Neural cell (in vitro differentiated cells): ENCODE measurements around the gene LSAMP. TPM values are rescaled to one million over a fixed set of nuclear protein-coding genes. Genes with fewer than 3 reads are reported as not detected.

Source experiments
- H2AFZ ChIP-seq: fragments of 200-600, 300-800 bp; sonication (generic), shearing (Covaris generic); 2 replicates; pipeline ENCODE4 v1.6.0; 2014; ENCODE audit warnings: low read depth, mild to moderate bottlenecking, antibody characterized with exemption, low read length, moderate library complexity
- H3F3A ChIP-seq: fragments of 200-600 bp; shearing (Covaris generic); 2 replicates; pipeline ENCODE4 v1.6.1; 2016; ENCODE audit warnings: mild to moderate bottlenecking, moderate library complexity, mixed read lengths, antibody characterized with exemption, low read length; ENCODE audit not compliant: insufficient read depth, poor library complexity, severe bottlenecking
- H3K27ac ChIP-seq: fragments of 200-600, 300-800 bp; sonication (generic), shearing (Covaris generic); 2 replicates; pipeline ENCODE4 v1.5.1; 2014; ENCODE audit warnings: mild to moderate bottlenecking, low read length, moderate library complexity
- H3K27me3 ChIP-seq: fragments of 300-800, 200-600 bp; sonication (generic), shearing (Covaris generic); 2 replicates; pipeline ENCODE4 v1.6.0; 2014; ENCODE audit warnings: mild to moderate bottlenecking, low read depth, low read length, moderate library complexity; ENCODE audit not compliant: insufficient read depth
- H3K36me3 ChIP-seq: fragments of 300-800, 200-600 bp; sonication (generic), shearing (Covaris generic); 2 replicates; pipeline ENCODE4 v1.5.1; 2014; ENCODE audit warnings: mild to moderate bottlenecking, antibody characterized with exemption, low read length, moderate library complexity; ENCODE audit not compliant: insufficient read depth
- H3K4me2 ChIP-seq: fragments of 300-800, 200-600 bp; sonication (generic), shearing (Covaris generic); 2 replicates; pipeline ENCODE4 v1.6.0; 2014; ENCODE audit warnings: mild to moderate bottlenecking, low read length
- H3K4me3 ChIP-seq: fragments of 300-800, 200-600 bp; sonication (generic), shearing (Covaris generic); 2 replicates; pipeline ENCODE4 v1.5.1; 2014; ENCODE audit warnings: mild to moderate bottlenecking, low read length, moderate library complexity
- H3K79me2 ChIP-seq: fragments of 200-600 bp; shearing (Covaris generic); replicated peaks from 2 replicates; pipeline ENCODE4 v1.6.0; 2014; ENCODE audit warnings: mild to moderate bottlenecking, low read length, moderate library complexity; ENCODE audit not compliant: insufficient read depth
- H3K9ac ChIP-seq: fragments of 300-800, 200-600 bp; sonication (generic), shearing (Covaris generic); 2 replicates; pipeline ENCODE4 v1.6.1; 2016; ENCODE audit warnings: mild to moderate bottlenecking, low read length, mixed read lengths
- H3K9me2 ChIP-seq: fragments of 200-600 bp; shearing (Covaris generic); 2 replicates; pipeline ENCODE4 v1.6.1; 2016; ENCODE audit warnings: mild to moderate bottlenecking, low read length, mixed read lengths; ENCODE audit not compliant: insufficient read depth
- H3K9me3 ChIP-seq: fragments of 200-600, 300-800 bp; sonication (generic), shearing (Covaris generic); 2 replicates; pipeline ENCODE4 v1.6.1; 2016; ENCODE audit warnings: mild to moderate bottlenecking, mixed run types, low read length, moderate library complexity, mixed read lengths
- H4K20me1 ChIP-seq: fragments of 200-600 bp; shearing (Covaris generic); 2 replicates; pipeline ENCODE4 v1.6.1; 2016; ENCODE audit warnings: mild to moderate bottlenecking, mixed run types; ENCODE audit not compliant: insufficient read depth
- CTCF ChIP-seq: fragments of 450-650 bp; IDR thresholded peaks from 2 replicates; pipeline ENCODE4 v1.5.1; 2014; ENCODE audit warnings: antibody characterized with exemption, mild to moderate bottlenecking, moderate library complexity; ENCODE audit not compliant: poor library complexity, severe bottlenecking
- EP300 ChIP-seq: fragments of 450-650 bp; conservative IDR thresholded peaks from 2 replicates; pipeline ENCODE4 v1.6.1; 2014; ENCODE audit warnings: antibody characterized with exemption, mild to moderate bottlenecking, moderate library complexity; ENCODE audit not compliant: poor library complexity, severe bottlenecking
- EZH2 ChIP-seq: fragments of 200-600, 300-800 bp; shearing (Covaris generic), sonication (generic); IDR thresholded peaks from 2 replicates; pipeline ENCODE4 v1.6.1; 2014; ENCODE audit warnings: antibody characterized with exemption, low read length, borderline replicate concordance, mild to moderate bottlenecking; ENCODE audit not compliant: insufficient read depth, poor library complexity, severe bottlenecking
- MXI1 ChIP-seq: fragments of 450-650 bp; conservative IDR thresholded peaks from 2 replicates; pipeline ENCODE4 v1.6.1; 2014; ENCODE audit warnings: antibody characterized with exemption, mild to moderate bottlenecking; ENCODE audit not compliant: poor library complexity, severe bottlenecking
- POLR2AphosphoS5 ChIP-seq: IDR thresholded peaks from 2 replicates; pipeline ENCODE4 v1.6.1; 2012
- RAD21 ChIP-seq: fragments of 450-650 bp; conservative IDR thresholded peaks from 2 replicates; pipeline ENCODE4 v1.6.1; 2014; ENCODE audit warnings: antibody characterized with exemption, mild to moderate bottlenecking, moderate library complexity
- REST ChIP-seq: IDR thresholded peaks from 2 replicates; pipeline ENCODE4 v1.6.1; 2012; ENCODE audit warnings: borderline replicate concordance
- SMC3 ChIP-seq: fragments of 450-650 bp; conservative IDR thresholded peaks from 2 replicates; pipeline ENCODE4 v1.6.1; 2014; ENCODE audit warnings: antibody characterized with exemption, mild to moderate bottlenecking, moderate library complexity; ENCODE audit not compliant: poor library complexity
- TAF1 ChIP-seq: IDR thresholded peaks from 2 replicates; pipeline ENCODE4 v1.6.1; 2012; ENCODE audit warnings: low read depth
- polyA plus RNA-seq: library from polyadenylated mRNA; depleted of rRNA; stranded (reverse); fragments of >200 nt; gene quantifications from 2 replicates; pipeline ENCODE4 v1.2.3, GENCODE V29; 2014

The LSAMP gene
- polyA plus RNA-seq, 1 donor from 2014 or later = 93.6 TPM

GRCh38 chr3:116394365-116394764 is 50.9 kb downstream of the LSAMP start:
- Histone ChIP-seq H3K79me2 (no peaks in the 10 kb centered on the region), H3K4me2 (no peak overlapping the region), H3K27ac (no peak overlapping the region), H3K9me3 (no peaks in the 10 kb centered on the region), H3K9me2 (no peaks in the 10 kb centered on the region), H3K27me3 (no peaks in the 10 kb centered on the region), H3K36me3 (no peaks in the 10 kb centered on the region), H4K20me1 (no peaks in the 10 kb centered on the region), H2AFZ (no peak overlapping the region), H3F3A (no peaks in the 10 kb centered on the region), H3K9ac (no peak overlapping the region), H3K4me3 (no peak overlapping the region)
- TF ChIP-seq MXI1 (no peak), SMC3 (no peak), CTCF (no peak), RAD21 (no peak), REST (no peak), EP300 (no peak)

GRCh38 chr3:116393199-116393598 is 52.1 kb downstream of the LSAMP start:
- Histone ChIP-seq H3K4me3 (no peak overlapping the region), H3K36me3 (no peaks in the 10 kb centered on the region), H2AFZ (no peak overlapping the region), H3F3A (no peaks in the 10 kb centered on the region), H3K9ac (no peak overlapping the region), H3K27ac (no peak overlapping the region), H4K20me1 (no peaks in the 10 kb centered on the region), H3K9me3 (no peaks in the 10 kb centered on the region), H3K4me2 (no peak overlapping the region), H3K9me2 (no peaks in the 10 kb centered on the region), H3K27me3 (no peaks in the 10 kb centered on the region), H3K79me2 (no peaks in the 10 kb centered on the region)
- TF ChIP-seq RAD21 (no peak), EP300 (no peak), EZH2 (no peak), POLR2AphosphoS5 (no peak), CTCF (no peak), TAF1 (no peak)
